Left lobe of liver (tissue), 2 donors: ENCODE measurements around the gene HCN3. TPM values are rescaled to one million over a fixed set of nuclear protein-coding genes. Genes with fewer than 3 reads are reported as not detected.

Source experiments
- ATAC-seq: fragments of 200-7000 bp; cut with Tn5 transposase; one replicate; pipeline ENCODE4 v1.9.1; 2020; ENCODE audit warnings: mild to moderate bottlenecking, moderate library complexity
- DNase-seq: peaks from one replicate; pipeline ENCODE4 v3.0.0-alpha.2; 2020; ENCODE audit warnings: low spot score
- total RNA-seq: library from RNA; stranded (reverse); gene quantifications from one replicate; pipeline ENCODE4 v1.2.1, GENCODE V29; 2021
- donor health status: DM: no; HTN: no; CAD: no; lungs with moderate emphysema.
- donor health status: DM: no; HTN: yes; CAD: no.

HCN3 gene
- total RNA-seq, 1 donor from 2014 or later, result 2.5 TPM

- ATAC-seq (peak; percentile 89), DNase-seq (peak; percentile 99)
Measured at GRCh38 chr1:155308493-155309422, 31.5 kb downstream of the HCN3 start, which contains the start of gene FDPS. FDPS (plus strand) TSS chr1:155308866; CDS start chr1:155309790, 924 bp downstream.

GRCh38 chr1:155309423-155310021 lies 32.3 kb downstream of the HCN3 start:
- ATAC-seq (no peak), DNase-seq (peak; percentile 70)

- ATAC-seq (no peak), DNase-seq (no peak)
Measured at GRCh38 chr1:155313261-155313660, 36.0 kb downstream of the HCN3 start.

GRCh38 chr1:155316922-155317321 lies 39.7 kb downstream of the HCN3 start:
- no peak for DNase-seq
- peak; percentile 8 for ATAC-seq

GRCh38 chr1:155318082-155318481 lies 40.8 kb downstream of the HCN3 start:
- no peak for DNase-seq
- no peak for ATAC-seq

GRCh38 chr1:155319536-155319935 lies 42.3 kb downstream of the HCN3 start:
- ATAC-seq (no peak), DNase-seq (no peak)

GRCh38 chr1:155320252-155320651 lies 43.0 kb downstream of the HCN3 start:
- DNase-seq (no peak), ATAC-seq (no peak)

GRCh38 chr1:155320661-155321617 lies 43.7 kb downstream of the HCN3 start, which contains the start of gene RUSC1:
RUSC1 (plus strand) TSS chr1:155320894; CDS start chr1:155321774, 880 bp downstream.
- DNase-seq (peak; percentile 65), ATAC-seq (no peak)

- DNase-seq, result peak; percentile 46
Measured at GRCh38 chr1:155321639-155322503, 44.6 kb downstream of the HCN3 start.

GRCh38 chr1:155322571-155322952 lies 45.3 kb downstream of the HCN3 start:
- peak; percentile 54 for DNase-seq
- ATAC-seq, result no peak

More at GRCh38 chr1:155321639-155322503, 44.6 kb downstream of the HCN3 start:
- no peak for ATAC-seq

- peak; percentile 68 for ATAC-seq
- peak; percentile 85 for DNase-seq
Measured at GRCh38 chr1:155322953-155323728, 45.9 kb downstream of the HCN3 start.

GRCh38 chr1:155323729-155324036 lies 46.4 kb downstream of the HCN3 start:
- DNase-seq (peak; percentile 93), ATAC-seq (peak; percentile 74)

- ATAC-seq, result peak; percentile 83
- peak; percentile 98 for DNase-seq
Measured at GRCh38 chr1:155324037-155324716, 46.9 kb downstream of the HCN3 start.

GRCh38 chr1:155324717-155325602 lies 47.7 kb downstream of the HCN3 start:
- ATAC-seq, result peak; percentile 2

GRCh38 chr1:155325603-155325893 lies 48.3 kb downstream of the HCN3 start:
- DNase-seq, result no peak
- ATAC-seq, result no peak

More at GRCh38 chr1:155324717-155325602, 47.7 kb downstream of the HCN3 start:
- DNase-seq, result peak; percentile 62

- DNase-seq (no peak), ATAC-seq (no peak)
Measured at GRCh38 chr1:155326020-155326526, 48.8 kb downstream of the HCN3 start.

GRCh38 chr1:155326631-155327037 lies 49.4 kb downstream of the HCN3 start:
- DNase-seq (no peak), ATAC-seq (no peak)
